Brain pericyte (primary cell): ENCODE data around the gene CCL25.

Experiments used
- DNase-seq: peaks from one replicate; pipeline ENCODE4 v3.0.0-alpha.2; 2012; ENCODE audit warnings: low read depth, low spot score

Gene CCL25

DNA sequence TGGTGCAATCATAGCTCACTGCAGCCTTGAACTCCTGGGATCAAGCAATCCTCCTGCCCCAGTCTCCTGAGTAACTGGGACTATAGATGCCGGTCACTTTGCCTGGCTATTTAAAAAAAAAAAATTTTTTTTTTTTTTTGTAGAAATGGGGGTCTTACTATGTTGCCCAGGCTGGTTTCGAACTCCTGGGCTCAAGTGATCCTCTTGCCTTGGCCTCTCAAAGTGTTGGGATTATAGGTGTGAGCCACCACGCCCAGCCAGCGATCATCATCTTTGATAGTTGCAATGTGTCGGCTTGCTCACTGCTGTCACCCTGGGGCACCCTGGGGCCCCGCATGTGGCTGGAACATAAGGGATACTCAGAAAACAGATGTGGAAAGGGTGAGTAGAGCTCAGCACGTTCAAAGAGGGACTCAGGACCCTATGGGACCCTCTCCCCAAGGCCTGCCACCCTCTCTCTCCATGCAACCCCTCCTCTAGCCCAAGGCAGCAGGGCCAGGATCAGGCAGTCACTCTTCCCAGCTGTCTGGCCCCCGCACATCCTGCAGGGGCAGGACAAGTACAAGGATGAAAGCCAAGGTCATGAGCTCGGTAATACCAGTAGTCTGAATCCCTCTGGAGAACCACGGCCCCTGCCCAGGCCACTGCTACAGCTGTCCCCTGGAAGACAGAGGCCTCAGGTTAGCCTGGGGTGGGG lies 6.5 kb upstream of the CCL25 start:
- no peak for DNase-seq

- DNase-seq = no peak
These were observed 5.9 kb upstream of the CCL25 start for GRCh38 chr19:8046569-8047165.

DNA sequence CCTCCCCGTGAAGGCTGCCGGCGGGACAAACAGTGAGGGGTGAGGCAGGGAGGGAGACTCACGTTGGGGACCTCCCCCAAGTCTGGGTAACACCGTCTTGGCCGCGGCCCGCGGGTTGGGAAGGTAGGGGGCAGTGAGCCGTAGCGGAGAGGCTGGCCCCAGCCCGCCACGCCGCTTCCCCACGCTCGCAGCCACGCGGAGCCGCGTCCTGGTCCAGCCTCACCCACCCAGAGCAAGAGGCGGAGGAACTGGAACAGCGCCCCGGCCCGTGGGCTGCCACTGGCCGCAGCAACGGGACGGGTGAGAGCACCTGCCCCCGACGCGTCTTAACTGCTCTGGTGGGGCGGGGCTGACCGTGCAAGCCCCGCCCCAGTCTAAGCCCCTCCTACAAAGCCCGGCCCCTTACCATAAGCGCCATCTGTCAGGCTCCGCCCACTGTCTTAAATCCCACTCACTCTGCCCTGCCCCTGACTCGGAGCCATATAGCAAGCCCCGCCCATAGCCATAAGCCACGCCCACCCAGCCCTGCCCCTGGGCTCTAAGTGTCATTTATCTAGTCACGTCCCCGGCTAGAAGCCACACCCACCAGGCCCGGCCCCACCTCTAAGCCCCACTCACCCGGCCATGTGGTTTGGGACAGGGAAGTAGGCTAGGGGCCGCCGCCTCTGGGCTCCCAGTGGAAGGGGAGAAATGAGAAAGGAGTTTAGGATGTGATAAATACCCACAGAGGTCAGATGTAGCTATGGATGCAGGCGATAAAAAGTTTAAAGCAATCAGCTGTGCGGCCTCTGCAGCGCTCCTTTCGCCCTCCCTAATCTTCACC lies 2.1 kb upstream of the CCL25 start:
- DNase-seq = no peak

- DNase-seq = no peak
These were observed 1.6 kb downstream of the CCL25 start for GRCh38 chr19:8054169-8054568.

DNA sequence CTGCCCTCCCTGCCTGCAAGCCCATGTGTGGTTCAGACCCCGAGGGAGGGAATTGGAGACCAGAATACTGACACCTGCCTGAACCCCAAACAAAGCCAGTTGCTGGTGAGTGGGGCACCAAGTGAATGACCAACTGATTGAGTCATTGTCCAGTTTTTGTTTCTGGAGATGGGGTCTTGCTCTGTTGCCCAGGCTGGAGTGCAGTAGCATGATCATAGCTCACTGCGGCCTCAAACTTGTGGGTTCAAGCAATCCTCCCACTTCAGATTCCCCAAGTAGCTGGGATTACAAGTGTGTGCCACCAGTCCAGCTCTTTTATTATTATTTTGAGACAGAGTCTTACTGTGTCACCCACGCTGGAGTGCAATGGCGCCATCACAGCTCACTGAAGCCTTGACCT lies 4.0 kb downstream of the CCL25 start:
- no peak for DNase-seq

DNA sequence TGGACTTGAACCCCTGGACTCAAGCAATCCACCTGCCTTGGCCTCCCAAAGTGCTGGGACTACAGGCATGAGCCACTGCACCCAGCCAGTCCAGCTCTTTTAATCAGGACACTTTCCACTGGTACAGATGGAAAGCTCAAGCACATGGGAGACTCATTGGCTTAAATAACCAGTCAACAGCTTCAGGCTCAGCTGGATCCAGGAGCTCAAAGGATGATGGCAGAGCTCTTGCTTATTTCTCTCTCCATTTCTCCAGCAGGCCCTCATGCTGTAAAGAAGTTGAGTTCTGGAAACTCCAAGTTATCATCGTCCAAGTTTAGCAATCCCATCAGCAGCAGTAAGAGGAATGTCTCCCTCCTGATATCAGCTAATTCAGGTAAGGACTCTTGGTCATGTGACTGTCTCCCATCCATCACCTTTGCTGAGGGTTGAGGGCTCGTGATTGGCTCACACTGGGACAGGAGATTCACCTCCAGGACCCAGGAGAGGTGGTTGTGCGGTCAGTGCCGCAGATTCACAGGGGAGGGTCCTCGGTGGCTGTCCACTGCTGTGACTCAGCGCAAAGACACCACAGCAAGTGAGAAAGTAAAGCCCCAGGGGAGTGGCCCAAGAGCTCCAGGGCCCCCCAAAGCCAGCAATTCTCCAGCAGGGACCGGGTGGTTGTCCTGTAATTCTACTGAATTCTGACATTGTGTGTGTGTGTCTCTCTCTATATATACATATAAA lies 5.1 kb downstream of the CCL25 start:
- DNase-seq = no peak

DNA sequence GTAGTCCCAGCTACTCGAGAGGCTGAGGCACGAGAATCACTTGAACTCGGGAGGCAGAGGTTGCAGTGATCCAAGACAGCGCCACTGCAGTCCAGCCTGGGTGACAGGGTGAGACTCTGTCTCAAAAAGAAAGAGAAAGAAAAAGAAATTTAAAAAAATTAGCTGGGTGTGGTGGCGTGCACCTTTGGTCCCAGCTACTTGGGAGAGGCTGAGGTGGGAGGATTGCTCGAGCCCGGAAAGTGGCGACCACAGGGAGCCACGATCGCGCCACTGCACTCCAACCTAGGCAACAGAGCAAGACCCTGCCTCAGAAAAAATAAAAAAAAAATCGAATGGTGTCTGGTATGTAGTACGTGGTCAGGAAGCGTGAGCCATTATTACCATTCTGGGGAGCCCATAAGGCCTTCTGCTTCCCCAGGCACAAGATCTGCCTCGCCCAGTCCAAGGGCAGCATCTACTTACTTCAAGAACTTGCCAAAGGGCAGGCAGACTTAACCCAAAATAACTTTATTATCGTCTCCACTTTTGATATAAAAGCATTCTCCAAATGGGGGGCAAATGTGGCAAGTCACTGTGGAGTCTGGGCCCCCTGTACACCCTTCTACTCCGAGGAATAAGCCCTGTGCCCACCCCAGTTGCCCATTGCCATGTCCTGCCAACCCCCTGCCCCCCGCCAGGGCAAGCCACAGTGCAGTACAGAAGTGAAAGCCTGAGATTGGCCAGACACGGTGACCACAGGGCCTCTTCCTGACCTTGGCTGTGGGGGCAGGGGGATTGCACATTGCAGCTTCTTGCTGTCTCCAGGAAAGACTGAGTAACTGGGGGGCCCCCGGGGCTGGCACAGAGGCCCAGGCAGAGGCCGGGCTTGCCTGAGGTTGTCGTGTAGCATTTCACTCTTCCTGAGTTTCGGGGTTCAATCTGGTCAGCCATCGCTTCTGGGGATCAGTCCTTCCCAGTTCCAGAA lies 12.6 kb downstream of the CCL25 start:
- no peak for DNase-seq

GRCh38 chr19:8065875-8066261 lies 13.3 kb downstream of the CCL25 start:
- no peak for DNase-seq

DNA sequence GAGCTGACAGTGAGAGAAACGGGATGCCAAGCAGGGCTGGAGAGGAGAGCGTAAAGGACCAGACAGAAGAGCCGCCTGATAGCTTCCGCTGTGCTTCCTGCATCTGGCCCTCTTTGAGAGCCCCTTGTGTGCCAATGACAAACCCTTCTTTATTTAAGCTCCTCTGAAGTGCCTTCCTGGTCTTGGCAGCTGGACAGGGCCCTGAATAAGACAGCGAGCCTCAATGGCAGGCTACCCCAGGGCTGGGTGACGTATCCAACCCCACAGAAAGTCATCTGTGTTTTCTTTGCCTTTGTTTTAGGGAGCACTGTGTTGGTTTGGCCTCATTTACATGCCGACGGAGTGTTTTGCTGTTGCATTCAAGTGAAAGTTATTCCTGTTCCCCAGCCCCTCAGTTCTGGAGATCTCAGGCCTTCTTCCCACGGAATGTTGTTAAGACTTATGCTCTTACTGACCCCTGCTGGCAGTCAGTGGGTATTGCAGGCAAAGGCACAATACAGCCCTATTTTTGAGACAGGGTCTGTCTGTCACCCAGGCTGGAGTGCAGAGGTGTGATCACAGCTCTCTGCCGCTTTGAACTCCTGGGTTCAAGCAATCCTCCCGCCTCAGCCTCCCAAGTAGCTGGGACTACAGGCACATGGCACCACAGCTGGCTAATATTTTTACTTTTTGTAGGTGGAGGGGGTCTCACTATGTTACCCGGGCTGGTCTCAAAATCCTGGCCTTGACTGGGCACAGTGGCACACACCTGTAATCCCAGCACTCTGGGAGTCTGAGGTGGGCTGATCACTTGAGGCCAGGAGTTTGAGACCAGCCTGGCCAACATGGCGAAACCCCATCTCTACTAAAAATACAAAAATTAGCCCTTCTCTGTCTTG lies 16.8 kb downstream of the CCL25 start:
- DNase-seq = no peak

- no peak for DNase-seq
These were observed 19.4 kb downstream of the CCL25 start for GRCh38 chr19:8071912-8072311.

- DNase-seq = no peak
These were observed 21.9 kb downstream of the CCL25 start for GRCh38 chr19:8074501-8074900.

GRCh38 chr19:8075158-8076074 lies 22.9 kb downstream of the CCL25 start:
- DNase-seq = no peak

- no peak for DNase-seq
These were observed 27.4 kb downstream of the CCL25 start for GRCh38 chr19:8079988-8080387.

DNA sequence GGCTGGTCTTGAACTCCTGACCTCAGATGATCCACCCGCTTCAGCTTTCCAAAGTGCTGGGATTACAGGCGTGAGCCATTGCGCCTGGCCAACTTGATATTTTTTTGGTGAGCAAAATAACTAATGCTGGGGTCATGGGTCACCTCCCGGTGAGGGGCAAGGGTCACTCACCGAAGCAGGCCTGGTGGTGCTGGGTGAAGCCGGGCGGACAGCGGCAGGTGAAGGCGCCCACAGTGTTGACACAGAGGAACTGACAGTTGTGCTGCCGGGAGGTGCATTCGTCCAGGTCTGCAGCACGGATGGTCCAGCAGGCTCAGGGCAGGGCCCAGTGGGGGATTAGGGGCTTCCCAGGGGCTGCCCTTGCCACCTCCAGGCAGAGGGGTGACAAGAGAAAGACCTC lies 28.3 kb downstream of the CCL25 start:
- no peak for DNase-seq

DNA sequence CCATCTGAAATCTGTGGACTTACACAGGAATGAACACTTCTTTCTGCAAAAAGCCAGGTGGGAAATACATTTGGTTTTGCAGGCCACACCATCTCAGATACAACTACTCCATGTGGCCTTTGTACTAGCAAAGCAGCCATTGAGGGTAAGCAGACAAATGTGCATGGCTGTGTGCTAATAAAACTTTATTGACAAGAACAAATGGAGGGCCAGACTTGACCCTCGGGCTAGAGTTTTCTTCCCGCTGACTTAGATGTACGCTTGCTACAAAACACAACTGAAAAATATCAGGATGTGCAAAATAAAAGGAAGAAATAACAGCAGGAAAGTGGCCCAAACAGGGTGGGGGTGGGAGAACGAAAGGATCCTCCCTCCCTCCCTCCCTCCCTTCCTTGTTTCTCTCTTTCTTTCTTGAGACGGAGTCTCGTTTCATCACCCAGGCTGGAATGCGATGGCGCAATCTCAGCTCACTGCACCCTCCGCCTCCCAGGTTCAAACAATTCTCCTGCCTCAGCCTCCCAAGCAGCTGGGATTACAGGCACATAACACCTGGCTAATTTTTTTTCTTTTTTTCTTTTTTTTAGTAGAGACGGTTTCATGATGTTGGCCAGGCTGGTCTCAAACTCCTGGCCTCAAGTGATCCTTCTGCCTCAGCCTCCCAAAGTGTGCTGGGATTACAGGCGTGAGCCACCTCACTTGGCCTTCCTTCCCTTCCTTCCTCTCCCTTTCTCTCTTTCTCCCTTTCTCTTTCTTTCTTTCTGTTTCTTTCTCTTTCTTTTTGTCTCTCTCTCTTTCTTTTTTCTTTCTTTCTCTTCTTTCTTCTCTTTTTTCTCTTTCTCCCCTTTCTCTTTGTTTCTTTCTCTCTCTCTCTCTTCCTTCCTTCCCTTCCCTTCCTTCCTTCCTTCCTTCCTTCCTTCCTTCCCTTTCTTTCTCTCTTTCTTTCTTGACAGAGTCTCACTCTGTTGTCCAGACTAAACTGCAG lies 29.3 kb downstream of the CCL25 start:
- DNase-seq = no peak

DNA sequence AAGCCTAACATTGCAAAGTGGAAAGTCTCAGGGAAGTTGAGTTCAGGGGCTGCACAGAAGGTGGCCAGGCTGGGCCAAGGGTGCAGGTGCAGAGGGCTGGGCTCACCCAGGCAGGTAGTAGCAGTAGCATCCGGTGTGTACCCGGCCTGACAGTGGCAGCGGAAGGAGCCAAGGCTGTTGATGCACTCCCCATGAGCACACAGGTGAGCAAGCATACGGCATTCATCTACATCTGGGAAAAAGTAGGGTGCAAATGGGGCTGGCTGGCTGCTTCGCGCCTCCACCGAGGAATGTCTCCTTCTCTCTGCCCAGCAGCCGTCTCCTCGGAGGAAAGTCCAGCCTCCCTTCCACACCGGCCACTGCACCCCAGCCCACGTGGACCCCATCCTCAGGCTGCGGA lies 30.6 kb downstream of the CCL25 start:
- no peak for DNase-seq

DNA sequence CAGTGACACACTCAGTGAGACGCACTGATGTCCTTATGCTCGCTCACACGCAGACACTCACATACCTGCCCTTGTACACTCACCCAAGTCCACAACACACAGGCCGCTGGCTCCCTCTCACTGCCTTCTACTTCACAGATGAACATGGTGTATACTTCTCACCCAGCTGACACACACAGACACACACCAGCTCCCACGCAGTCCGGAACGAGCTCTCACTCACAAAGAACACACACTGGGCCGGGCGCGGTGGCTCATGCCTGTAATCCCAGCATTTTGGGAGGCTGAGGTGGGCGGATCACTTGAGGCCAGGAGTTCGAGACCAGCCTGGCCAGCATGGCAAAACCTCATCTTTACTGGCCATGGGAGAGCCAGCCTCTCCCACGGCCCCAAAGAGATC lies 31.6 kb downstream of the CCL25 start:
- DNase-seq = no peak
